WTC11 (cell line): Measurements from ENCODE around the gene PAQR4. TPM values are rescaled to one million over a fixed set of nuclear protein-coding genes. Genes with fewer than 3 reads are reported as not detected.
A peak's percentile ranks its signal among the peaks of the same experiment; 100 is the strongest.

ENCODE experiments used
- ATAC-seq: fragments of 200-7000 bp; cut with Tn5 transposase; 2 replicates; pipeline ENCODE4 v1.10.0; 2021; ENCODE audit warnings: mild to moderate bottlenecking, moderate library complexity
- Bru-seq: library from RNA; stranded (reverse); fragments of 400-500 nt; gene quantifications from one replicate; lab custom pipeline; 2021; lab: Mats Ljungman, UMichigan
- CTCF ChIA-PET: fragments of 300-600 bp; sonication (Branson Sonifier 250); formaldehyde crosslinking; loops from one replicate; lab custom pipeline; 2021; ENCODE audit warnings: antibody characterized with exemption; lab: Charles Lee
- POLR2A ChIA-PET: fragments of 350-600 bp; sonication (Branson Sonifier 250); formaldehyde crosslinking; loops from one replicate; lab custom pipeline; 2021; ENCODE audit warnings: antibody characterized with exemption; lab: Charles Lee
- DNase-seq: peaks from one replicate; pipeline ENCODE4 v3.0.0; 2021; ENCODE audit warnings: low spot score
- H3K27ac Mint-ChIP-seq: 2 replicates; pipeline ENCODE4 v1.8.0; 2021; ENCODE audit warnings: mixed read lengths
- H3K27me3 Mint-ChIP-seq: 2 replicates; pipeline ENCODE4 v1.8.0; 2021; ENCODE audit warnings: low read depth, mild to moderate bottlenecking, moderate library complexity, mixed read lengths
- H3K36me3 Mint-ChIP-seq: 2 replicates; pipeline ENCODE4 v1.8.0; 2021; ENCODE audit warnings: mixed read lengths
- H3K4me1 Mint-ChIP-seq: 2 replicates; pipeline ENCODE4 v1.8.0; 2022; ENCODE audit warnings: mixed read lengths
- H3K4me3 Mint-ChIP-seq: 2 replicates; pipeline ENCODE4 v1.8.0; 2021; ENCODE audit warnings: mild to moderate bottlenecking, moderate library complexity, mixed read lengths
- H3K9me3 Mint-ChIP-seq: 2 replicates; pipeline ENCODE4 v1.8.0; 2021; ENCODE audit warnings: mixed read lengths
- ATF1 ChIP-seq: sonication (generic); formaldehyde crosslinking; IDR thresholded peaks from 2 replicates; pipeline ENCODE4 v1.8.1; 2023; ENCODE audit warnings: mild to moderate bottlenecking, moderate library complexity, missing genetic modification reagents
- CREM ChIP-seq: sonication (generic); formaldehyde crosslinking; IDR thresholded peaks from 2 replicates; pipeline ENCODE4 v1.8.1; 2022; ENCODE audit warnings: mild to moderate bottlenecking, missing genetic modification reagents, moderate library complexity
- EMX1 ChIP-seq: fragments of 250-450 bp; sonication (Bioruptor Pico); IDR thresholded peaks from 2 replicates; pipeline ENCODE4 v1.8.0; 2021; ENCODE audit warnings: mild to moderate bottlenecking
- GABPB1 ChIP-seq: sonication (generic); formaldehyde crosslinking; IDR thresholded peaks from 2 replicates; pipeline ENCODE4 v1.8.1; 2023; ENCODE audit warnings: mild to moderate bottlenecking, missing genetic modification reagents
- IRF2 ChIP-seq: sonication (generic); formaldehyde crosslinking; IDR thresholded peaks from 2 replicates; pipeline ENCODE4 v1.8.0; 2022; ENCODE audit warnings: low read depth, missing genetic modification reagents, borderline replicate concordance
- KAT7 ChIP-seq: sonication (generic); formaldehyde crosslinking; IDR thresholded peaks from 2 replicates; pipeline ENCODE4 v1.8.1; 2023; ENCODE audit warnings: missing genetic modification reagents, mild to moderate bottlenecking, borderline replicate concordance
- NR1H2 ChIP-seq: sonication (generic); formaldehyde crosslinking; IDR thresholded peaks from 2 replicates; pipeline ENCODE4 v1.9.0; 2021; ENCODE audit warnings: mild to moderate bottlenecking, moderate library complexity, missing genetic modification reagents
- TP53 ChIP-seq: sonication (generic); formaldehyde crosslinking; IDR thresholded peaks from 2 replicates; pipeline ENCODE4 v1.8.1; 2023; ENCODE audit warnings: mild to moderate bottlenecking, missing genetic modification reagents
- ZBTB21 ChIP-seq: sonication (generic); formaldehyde crosslinking; IDR thresholded peaks from 2 replicates; pipeline ENCODE4 v1.8.1; 2023; ENCODE audit warnings: mild to moderate bottlenecking, missing genetic modification reagents, borderline replicate concordance
- ZNF232 ChIP-seq: sonication (generic); formaldehyde crosslinking; IDR thresholded peaks from 2 replicates; pipeline ENCODE4 v1.8.0; 2022; ENCODE audit warnings: mild to moderate bottlenecking, missing genetic modification reagents
- ZNF416 ChIP-seq: fragments of 250-450 bp; sonication (Bioruptor Pico); IDR thresholded peaks from 2 replicates; pipeline ENCODE4 v1.9.0; 2021; ENCODE audit warnings: mild to moderate bottlenecking, inconsistent platforms
- long read RNA-seq, 3 experiments: library from RNA in 1 of 3; library from capped mRNA in 1 of 3; library from polyadenylated mRNA in 1 of 3; unstranded in 2 of 3; stranded (forward) in 1 of 3; transcript quantifications; one replicate each; pipeline ENCODE4 v2.0.0, GENCODE V29; 2021
- total RNA-seq: library from RNA; stranded (reverse); gene quantifications from 3 replicates; pipeline ENCODE4 v1.2.3, GENCODE V29; 2021
- TF ChIP-seq, protein P1 (sequence below): sonication (generic); formaldehyde crosslinking; conservative IDR thresholded peaks from 2 replicates; pipeline ENCODE4 v1.8.1; 2023; ENCODE audit warnings: mild to moderate bottlenecking, low read depth, missing genetic modification reagents, moderate library complexity
- TF ChIP-seq, protein P2 (sequence below): sonication (generic); formaldehyde crosslinking; IDR thresholded peaks from 2 replicates; pipeline ENCODE4 v1.8.1; 2023; ENCODE audit warnings: mild to moderate bottlenecking, missing genetic modification reagents, borderline replicate concordance
- TF ChIP-seq, protein P3 (sequence below): sonication (generic); formaldehyde crosslinking; IDR thresholded peaks from 2 replicates; pipeline ENCODE4 v1.8.1; 2022; ENCODE audit warnings: low read depth, missing genetic modification reagents, borderline replicate concordance
- TF ChIP-seq, protein P4 (sequence below): sonication (generic); formaldehyde crosslinking; IDR thresholded peaks from 2 replicates; pipeline ENCODE4 v1.8.0; 2023; ENCODE audit warnings: mild to moderate bottlenecking, missing genetic modification reagents
- TF ChIP-seq, protein P5 (sequence below): fragments of 250-450 bp; sonication (Bioruptor Pico); conservative IDR thresholded peaks from 2 replicates; pipeline ENCODE4 v1.9.0; 2021; ENCODE audit warnings: mild to moderate bottlenecking
- TF ChIP-seq, protein P6 (sequence below): sonication (generic); formaldehyde crosslinking; conservative IDR thresholded peaks from 2 replicates; pipeline ENCODE4 v1.8.1; 2022; ENCODE audit warnings: mild to moderate bottlenecking, missing genetic modification reagents
- TF ChIP-seq, protein P7 (sequence below): sonication (generic); formaldehyde crosslinking; IDR thresholded peaks from 2 replicates; pipeline ENCODE4 v1.8.1; 2023; ENCODE audit warnings: mild to moderate bottlenecking, missing genetic modification reagents

Gene PAQR4
- total RNA-seq (21.1 to 32.4 TPM (median 21.5 TPM) in 3 replicates), Bru-seq, nascent RNA (percentile 62 among the genes with signal in this experiment)
- long read RNA-seq, experiment 1, transcript PAQR4-202 (3 exons, 2,793 nt): major isoform, 74 of 97 reads
- long read RNA-seq, experiment 1, transcript PAQR4-201 (3 exons, 2,644 nt): minor isoform, 5 of 97 reads
- long read RNA-seq, experiment 1, transcript PAQR4-204 (2 exons, 869 nt): minor isoform, 10 of 97 reads
- long read RNA-seq, experiment 1, partial matches to known transcripts: 1 of 97 reads
- long read RNA-seq, experiment 1, other reads (novel, unspliced or antisense): 7 of 97 reads
- long read RNA-seq, experiment 2, transcript PAQR4-202 (3 exons, 2,793 nt): major isoform, 21 of 31 reads
- long read RNA-seq, experiment 2, partial matches to known transcripts: 8 of 31 reads
- long read RNA-seq, experiment 2, other reads (novel, unspliced or antisense): 2 of 31 reads
- long read RNA-seq, experiment 3, partial matches to known transcripts: 0 of 1 reads
- long read RNA-seq, experiment 3, other reads (novel, unspliced or antisense): 1 of 1 reads

- H3K27me3 Mint-ChIP-seq: peaks cover 33% of the 10 kb centered on the region
- ATAC-seq: peak; percentile 62
- no peaks in the 10 kb centered on the region for H3K9me3 Mint-ChIP-seq
- POLR2A ChIA-PET: interaction anchor here (0.7 to 2.0 kb wide), 6 partner anchors 12 to 86 kb away, joined by 3 to 11 read pairs (median 8); partner anchors contain the start of genes FLYWCH2, PKMYT1 and TNFRSF12A
- peaks cover 27% of the 10 kb centered on the region for H3K4me1 Mint-ChIP-seq
- H3K27ac Mint-ChIP-seq: no peak within 1 kb of the TSS
- CTCF ChIA-PET: interaction anchor here (0.7 to 4.2 kb wide), 18 partner anchors 8 to 161 kb away, joined by 3 to 46 read pairs (median 6); partner anchors contain the start of genes CLDN9 and PKMYT1
- H3K36me3 Mint-ChIP-seq: peaks cover 9% of the 10 kb centered on the region; the same call in 1 of the 2 replicates
- peak; percentile 89 for DNase-seq
- H3K4me3 Mint-ChIP-seq: peak within 1 kb of the TSS; percentile 66
- no peak for TF ChIP-seq EMX1 (CRISPR knock-in tag)
- TF ChIP-seq NR1H2 (CRISPR knock-in tag): no peak
- TF ChIP-seq, protein P1, sequence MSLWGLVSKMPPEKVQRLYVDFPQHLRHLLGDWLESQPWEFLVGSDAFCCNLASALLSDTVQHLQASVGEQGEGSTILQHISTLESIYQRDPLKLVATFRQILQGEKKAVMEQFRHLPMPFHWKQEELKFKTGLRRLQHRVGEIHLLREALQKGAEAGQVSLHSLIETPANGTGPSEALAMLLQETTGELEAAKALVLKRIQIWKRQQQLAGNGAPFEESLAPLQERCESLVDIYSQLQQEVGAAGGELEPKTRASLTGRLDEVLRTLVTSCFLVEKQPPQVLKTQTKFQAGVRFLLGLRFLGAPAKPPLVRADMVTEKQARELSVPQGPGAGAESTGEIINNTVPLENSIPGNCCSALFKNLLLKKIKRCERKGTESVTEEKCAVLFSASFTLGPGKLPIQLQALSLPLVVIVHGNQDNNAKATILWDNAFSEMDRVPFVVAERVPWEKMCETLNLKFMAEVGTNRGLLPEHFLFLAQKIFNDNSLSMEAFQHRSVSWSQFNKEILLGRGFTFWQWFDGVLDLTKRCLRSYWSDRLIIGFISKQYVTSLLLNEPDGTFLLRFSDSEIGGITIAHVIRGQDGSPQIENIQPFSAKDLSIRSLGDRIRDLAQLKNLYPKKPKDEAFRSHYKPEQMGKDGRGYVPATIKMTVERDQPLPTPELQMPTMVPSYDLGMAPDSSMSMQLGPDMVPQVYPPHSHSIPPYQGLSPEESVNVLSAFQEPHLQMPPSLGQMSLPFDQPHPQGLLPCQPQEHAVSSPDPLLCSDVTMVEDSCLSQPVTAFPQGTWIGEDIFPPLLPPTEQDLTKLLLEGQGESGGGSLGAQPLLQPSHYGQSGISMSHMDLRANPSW (CRISPR knock-in tag): no peak; the same call in 1 of the 2 replicates
- TF ChIP-seq, protein P2, sequence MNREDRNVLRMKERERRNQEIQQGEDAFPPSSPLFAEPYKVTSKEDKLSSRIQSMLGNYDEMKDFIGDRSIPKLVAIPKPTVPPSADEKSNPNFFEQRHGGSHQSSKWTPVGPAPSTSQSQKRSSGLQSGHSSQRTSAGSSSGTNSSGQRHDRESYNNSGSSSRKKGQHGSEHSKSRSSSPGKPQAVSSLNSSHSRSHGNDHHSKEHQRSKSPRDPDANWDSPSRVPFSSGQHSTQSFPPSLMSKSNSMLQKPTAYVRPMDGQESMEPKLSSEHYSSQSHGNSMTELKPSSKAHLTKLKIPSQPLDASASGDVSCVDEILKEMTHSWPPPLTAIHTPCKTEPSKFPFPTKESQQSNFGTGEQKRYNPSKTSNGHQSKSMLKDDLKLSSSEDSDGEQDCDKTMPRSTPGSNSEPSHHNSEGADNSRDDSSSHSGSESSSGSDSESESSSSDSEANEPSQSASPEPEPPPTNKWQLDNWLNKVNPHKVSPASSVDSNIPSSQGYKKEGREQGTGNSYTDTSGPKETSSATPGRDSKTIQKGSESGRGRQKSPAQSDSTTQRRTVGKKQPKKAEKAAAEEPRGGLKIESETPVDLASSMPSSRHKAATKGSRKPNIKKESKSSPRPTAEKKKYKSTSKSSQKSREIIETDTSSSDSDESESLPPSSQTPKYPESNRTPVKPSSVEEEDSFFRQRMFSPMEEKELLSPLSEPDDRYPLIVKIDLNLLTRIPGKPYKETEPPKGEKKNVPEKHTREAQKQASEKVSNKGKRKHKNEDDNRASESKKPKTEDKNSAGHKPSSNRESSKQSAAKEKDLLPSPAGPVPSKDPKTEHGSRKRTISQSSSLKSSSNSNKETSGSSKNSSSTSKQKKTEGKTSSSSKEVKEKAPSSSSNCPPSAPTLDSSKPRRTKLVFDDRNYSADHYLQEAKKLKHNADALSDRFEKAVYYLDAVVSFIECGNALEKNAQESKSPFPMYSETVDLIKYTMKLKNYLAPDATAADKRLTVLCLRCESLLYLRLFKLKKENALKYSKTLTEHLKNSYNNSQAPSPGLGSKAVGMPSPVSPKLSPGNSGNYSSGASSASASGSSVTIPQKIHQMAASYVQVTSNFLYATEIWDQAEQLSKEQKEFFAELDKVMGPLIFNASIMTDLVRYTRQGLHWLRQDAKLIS: no peak
- TF ChIP-seq, protein P3, sequence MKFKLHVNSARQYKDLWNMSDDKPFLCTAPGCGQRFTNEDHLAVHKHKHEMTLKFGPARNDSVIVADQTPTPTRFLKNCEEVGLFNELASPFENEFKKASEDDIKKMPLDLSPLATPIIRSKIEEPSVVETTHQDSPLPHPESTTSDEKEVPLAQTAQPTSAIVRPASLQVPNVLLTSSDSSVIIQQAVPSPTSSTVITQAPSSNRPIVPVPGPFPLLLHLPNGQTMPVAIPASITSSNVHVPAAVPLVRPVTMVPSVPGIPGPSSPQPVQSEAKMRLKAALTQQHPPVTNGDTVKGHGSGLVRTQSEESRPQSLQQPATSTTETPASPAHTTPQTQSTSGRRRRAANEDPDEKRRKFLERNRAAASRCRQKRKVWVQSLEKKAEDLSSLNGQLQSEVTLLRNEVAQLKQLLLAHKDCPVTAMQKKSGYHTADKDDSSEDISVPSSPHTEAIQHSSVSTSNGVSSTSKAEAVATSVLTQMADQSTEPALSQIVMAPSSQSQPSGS (CRISPR knock-in tag): peak; percentile 75; the same call in 1 of the 2 replicates
- TF ChIP-seq ZBTB21 (CRISPR knock-in tag): no peak; the same call in 1 of the 2 replicates
- TF ChIP-seq, protein P4, sequence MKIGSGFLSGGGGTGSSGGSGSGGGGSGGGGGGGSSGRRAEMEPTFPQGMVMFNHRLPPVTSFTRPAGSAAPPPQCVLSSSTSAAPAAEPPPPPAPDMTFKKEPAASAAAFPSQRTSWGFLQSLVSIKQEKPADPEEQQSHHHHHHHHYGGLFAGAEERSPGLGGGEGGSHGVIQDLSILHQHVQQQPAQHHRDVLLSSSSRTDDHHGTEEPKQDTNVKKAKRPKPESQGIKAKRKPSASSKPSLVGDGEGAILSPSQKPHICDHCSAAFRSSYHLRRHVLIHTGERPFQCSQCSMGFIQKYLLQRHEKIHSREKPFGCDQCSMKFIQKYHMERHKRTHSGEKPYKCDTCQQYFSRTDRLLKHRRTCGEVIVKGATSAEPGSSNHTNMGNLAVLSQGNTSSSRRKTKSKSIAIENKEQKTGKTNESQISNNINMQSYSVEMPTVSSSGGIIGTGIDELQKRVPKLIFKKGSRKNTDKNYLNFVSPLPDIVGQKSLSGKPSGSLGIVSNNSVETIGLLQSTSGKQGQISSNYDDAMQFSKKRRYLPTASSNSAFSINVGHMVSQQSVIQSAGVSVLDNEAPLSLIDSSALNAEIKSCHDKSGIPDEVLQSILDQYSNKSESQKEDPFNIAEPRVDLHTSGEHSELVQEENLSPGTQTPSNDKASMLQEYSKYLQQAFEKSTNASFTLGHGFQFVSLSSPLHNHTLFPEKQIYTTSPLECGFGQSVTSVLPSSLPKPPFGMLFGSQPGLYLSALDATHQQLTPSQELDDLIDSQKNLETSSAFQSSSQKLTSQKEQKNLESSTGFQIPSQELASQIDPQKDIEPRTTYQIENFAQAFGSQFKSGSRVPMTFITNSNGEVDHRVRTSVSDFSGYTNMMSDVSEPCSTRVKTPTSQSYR (CRISPR knock-in tag): peak; percentile 94
- TF ChIP-seq, protein P5, sequence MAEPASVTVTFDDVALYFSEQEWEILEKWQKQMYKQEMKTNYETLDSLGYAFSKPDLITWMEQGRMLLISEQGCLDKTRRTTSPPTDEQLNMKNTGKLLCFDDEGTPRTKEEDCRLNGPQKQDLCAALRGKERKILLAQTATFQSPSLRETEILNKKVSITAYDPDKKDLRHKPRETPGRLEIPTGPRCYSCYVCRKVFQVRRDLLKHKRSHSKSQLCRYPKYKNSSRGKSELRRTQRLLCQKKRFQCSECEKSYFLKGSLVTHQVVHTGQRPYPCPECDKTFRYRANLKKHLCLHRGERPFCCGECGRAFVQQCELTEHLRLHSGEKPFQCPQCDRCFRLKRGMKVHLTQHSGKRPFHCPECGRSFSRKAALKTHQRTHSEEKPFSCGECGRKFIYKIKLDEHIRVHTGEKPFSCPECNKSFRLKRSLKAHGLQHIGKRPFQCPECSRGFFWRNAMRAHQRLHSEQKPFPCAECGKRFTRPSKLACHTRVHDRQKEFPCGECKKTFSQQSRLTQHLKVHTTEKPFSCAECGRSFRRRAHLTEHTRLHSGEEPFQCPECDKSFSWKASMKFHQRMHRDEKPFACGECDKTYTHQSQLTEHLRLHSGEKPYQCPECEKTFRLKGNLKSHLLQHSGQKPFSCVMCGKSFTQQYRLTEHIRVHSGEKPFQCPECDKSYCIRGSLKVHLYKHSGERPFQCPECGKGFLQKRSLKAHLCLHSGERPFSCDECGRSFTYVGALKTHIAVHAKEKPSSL (CRISPR knock-in tag): no peak
- TF ChIP-seq, protein P6, sequence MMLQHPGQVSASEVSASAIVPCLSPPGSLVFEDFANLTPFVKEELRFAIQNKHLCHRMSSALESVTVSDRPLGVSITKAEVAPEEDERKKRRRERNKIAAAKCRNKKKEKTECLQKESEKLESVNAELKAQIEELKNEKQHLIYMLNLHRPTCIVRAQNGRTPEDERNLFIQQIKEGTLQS: no peak
- no peak for TF ChIP-seq KAT7
- TF ChIP-seq, protein P7, sequence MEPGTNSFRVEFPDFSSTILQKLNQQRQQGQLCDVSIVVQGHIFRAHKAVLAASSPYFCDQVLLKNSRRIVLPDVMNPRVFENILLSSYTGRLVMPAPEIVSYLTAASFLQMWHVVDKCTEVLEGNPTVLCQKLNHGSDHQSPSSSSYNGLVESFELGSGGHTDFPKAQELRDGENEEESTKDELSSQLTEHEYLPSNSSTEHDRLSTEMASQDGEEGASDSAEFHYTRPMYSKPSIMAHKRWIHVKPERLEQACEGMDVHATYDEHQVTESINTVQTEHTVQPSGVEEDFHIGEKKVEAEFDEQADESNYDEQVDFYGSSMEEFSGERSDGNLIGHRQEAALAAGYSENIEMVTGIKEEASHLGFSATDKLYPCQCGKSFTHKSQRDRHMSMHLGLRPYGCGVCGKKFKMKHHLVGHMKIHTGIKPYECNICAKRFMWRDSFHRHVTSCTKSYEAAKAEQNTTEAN (CRISPR knock-in tag): peak; percentile 90; the same call in 1 of the 2 replicates
- TF ChIP-seq ZNF416 (CRISPR knock-in tag): no peak
- peak; percentile 48; the same call in 1 of the 2 replicates for TF ChIP-seq CREM (CRISPR knock-in tag)
- TF ChIP-seq IRF2: no peak
- TF ChIP-seq ATF1 (CRISPR knock-in tag): 0 out of 2 replicates have a peak, but pooled peaks have one; percentile 29
- peak; percentile 87 for TF ChIP-seq GABPB1 (CRISPR knock-in tag)
- TF ChIP-seq TP53: peak; percentile 82
- TF ChIP-seq ZNF232 (CRISPR knock-in tag): peak; percentile 74; the same call in 1 of the 2 replicates
Measured at GRCh38 chr16:2968738-2969544, at the start of gene PAQR4. TSS of gene PAQR4 (plus strand) at chr16:2969348. CDS start at chr16:2969675, 327 bp downstream.
